GM19099 (cell line): ENCODE results near the gene PPP1R3D.

Experiments used
- POLR2A ChIP-seq: IDR thresholded peaks from 3 replicates; pipeline ENCODE4 v1.6.1; 2011; ENCODE audit warnings: low read depth; ENCODE audit not compliant: insufficient read length; ENCODE audit errors: extremely low read depth

The PPP1R3D gene

DNA sequence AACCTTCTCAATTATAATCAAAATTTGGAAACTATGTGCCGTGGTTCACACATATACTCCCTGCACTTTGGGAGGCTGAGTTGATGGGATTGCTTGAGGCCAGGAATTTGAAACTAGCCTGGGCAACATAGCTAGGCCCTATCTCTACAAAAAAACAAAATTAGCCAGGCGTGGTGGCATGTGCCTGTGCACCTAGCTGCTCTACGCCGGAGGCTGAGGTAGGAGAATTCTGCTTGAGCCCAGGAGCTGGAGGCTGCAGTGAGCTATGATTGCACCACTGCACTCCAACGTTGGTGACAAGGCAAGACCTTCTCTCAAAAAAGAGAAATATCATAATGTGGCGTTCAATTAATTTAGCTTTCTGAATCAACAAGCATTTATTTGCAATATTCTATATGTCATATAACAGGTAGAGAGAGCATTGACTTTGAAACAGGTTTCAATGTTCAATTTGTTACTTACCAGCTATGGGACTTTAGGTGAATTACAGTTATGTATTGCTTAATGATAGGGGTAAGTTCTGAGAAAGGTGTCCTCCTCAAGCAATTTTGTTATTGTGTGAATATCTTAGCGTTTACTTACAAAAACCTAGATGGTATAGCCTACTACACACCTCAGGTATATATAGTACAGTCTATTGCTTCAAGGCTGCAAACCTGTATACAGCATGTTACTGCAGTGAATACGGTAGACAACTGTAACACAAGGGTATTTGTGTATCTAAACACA lies 4.5 kb downstream of the PPP1R3D start:
- TF ChIP-seq POLR2A: no peak

DNA sequence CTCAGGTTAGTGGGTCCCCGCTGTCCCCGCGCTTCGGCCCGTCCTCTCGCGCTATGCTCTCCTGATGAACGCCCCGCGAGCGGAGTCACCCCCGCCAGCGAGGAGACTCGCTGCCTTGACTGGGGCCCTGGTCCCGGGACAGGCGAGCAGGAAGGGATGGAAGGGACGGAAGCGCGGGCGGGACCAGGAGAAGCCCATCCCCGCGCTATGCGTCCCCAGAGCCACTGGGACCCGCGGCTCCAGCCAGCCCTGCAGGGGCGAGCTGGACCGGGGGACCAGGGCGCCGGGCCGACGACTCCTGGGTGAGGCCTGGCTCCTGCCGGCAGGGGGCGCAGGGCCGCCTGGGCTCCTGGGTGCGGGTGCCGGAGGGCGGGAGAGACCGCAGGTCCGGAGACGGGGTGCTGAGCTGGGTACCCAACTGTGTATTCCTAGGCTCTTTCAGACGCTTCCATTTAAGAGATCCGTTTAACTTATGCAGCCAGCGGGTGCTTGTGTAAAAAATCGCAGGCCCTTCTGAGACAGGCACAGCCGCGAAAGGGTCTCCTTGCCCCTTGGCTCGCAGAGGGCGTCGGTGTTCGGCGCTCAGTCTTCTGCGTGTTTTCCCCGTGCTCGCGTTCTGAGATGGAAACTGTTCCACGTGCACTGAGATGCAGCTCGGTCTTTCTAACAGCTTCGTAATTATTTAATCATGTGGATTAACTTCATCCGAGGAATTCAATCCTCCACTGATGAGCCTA lies 6.1 kb downstream of the PPP1R3D start:
- no peak for TF ChIP-seq POLR2A

- no peak for TF ChIP-seq POLR2A
These were observed 6.7 kb downstream of the PPP1R3D start, which contains the start of gene SYCP2 for GRCh38 chr20:59933296-59933848. Gene SYCP2, minus strand, starts transcription at chr20:59933637. Its CDS starts 11,224 bp downstream, at chr20:59922413.

GRCh38 chr20:59932616-59933295 lies 7.3 kb downstream of the PPP1R3D start:
- no peak for TF ChIP-seq POLR2A

- TF ChIP-seq POLR2A: no peak
These were observed 8.4 kb downstream of the PPP1R3D start for GRCh38 chr20:59931511-59932312.

- TF ChIP-seq POLR2A: no peak
These were observed 14.2 kb downstream of the PPP1R3D start for GRCh38 chr20:59925899-59926298.

DNA sequence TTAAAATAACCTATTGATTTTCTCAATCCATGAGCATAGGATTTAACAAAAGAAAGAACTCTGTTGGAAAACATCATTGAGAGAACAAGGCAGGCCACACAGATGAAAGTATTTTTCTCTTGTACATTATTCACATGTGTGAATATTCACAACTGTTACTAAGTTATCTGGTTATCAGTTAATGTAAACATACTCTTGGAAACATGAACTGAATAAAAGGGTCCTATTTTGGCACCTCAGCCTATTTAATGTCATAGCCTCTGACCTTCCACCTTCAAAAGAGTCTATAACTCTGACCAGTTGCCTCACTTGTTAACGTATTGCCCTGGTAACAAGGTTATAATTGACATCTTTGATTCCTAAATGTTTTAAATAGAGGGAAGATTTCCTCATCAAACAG lies 14.7 kb downstream of the PPP1R3D start:
- no peak for TF ChIP-seq POLR2A

DNA sequence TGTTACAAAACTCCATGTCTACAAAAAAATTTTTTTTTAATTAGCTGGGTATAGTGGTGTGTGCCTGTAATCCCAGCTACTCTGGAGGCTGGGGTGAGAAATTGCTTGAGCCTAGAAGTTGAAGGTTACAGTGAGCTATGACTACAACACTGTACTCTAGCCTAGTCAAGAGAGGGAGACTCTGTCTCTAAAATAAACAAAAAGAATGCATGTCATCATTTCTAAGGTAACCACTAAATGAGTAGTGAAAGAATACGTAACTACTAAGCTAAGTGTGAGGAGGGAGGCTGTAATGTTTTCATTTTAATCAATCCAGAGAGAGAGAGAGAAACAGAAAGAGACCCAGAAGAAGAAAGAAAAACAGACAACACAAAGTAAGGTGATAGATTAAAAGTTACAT lies 16.6 kb downstream of the PPP1R3D start:
- TF ChIP-seq POLR2A: no peak

GRCh38 chr20:59920944-59921343 lies 19.2 kb downstream of the PPP1R3D start:
- TF ChIP-seq POLR2A: no peak

GRCh38 chr20:59912609-59913008 lies 27.5 kb downstream of the PPP1R3D start:
- TF ChIP-seq POLR2A: no peak

DNA sequence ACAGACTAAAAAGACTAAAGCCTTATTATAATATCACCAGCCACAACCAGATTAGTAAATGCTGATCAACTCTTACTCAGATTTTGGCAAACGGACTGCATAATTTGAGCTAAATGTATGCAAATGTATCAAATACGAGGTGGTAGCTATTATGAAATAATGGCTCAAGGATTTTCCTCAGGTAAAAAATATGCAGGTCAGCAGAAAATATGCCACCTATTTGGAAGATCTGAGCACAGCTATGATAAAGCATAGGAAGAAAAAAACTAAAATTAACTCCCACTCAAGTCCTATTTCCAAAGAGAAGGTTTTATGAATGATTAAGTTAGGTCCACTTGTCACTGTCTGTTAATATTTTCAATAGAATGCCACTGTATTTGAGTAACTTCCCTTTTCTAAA lies 29.1 kb downstream of the PPP1R3D start:
- no peak for TF ChIP-seq POLR2A

- TF ChIP-seq POLR2A: no peak
These were observed 31.2 kb downstream of the PPP1R3D start for GRCh38 chr20:59908855-59909254.

GRCh38 chr20:59903621-59904020 lies 36.5 kb downstream of the PPP1R3D start:
- TF ChIP-seq POLR2A: no peak

DNA sequence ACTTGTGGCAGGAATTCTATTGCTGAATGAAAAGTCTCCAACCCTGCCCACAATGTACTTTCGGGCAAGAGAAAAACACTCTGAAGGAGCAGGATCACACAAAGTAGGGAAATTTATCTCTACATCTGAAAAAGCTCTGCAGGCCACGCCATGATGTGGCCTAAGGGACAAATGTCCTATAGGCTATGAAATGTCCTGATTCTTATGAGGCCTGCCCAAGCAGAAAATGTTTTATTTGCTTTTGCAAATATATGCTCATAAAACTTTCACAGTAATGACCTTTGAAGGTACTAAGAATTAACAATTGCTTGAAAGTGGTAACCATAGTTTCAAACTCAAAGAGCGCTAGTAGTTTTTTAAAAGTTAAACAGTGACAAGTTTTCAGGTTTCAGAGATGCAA lies 37.6 kb downstream of the PPP1R3D start:
- TF ChIP-seq POLR2A: no peak

DNA sequence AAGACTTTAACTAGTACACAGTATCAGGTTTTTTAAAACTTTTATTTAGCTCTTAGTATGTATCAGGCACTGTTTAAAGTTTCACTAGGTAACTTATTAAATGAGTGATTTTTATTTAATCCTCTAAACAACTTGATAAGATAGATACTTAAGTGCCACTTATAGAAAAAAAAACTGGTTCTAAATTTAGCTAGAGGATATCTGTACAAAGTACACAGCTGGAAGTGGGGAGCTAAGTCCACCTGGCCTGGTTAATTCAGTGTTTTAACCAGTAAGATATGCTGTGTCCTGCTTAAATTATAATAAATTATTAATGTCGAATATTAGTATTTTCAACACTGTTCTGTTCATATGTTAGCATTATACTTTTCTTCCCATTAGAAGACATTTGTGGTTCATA lies 44.2 kb downstream of the PPP1R3D start:
- TF ChIP-seq POLR2A: no peak
